ENCODE results near the gene FGR.

Gene FGR

GRCh38 chr1:27570356-27570755 lies 64.6 kb downstream of the FGR start:
- DNase-seq (ENCODE audit: insufficient read length, low spot score) (no peak), FAIRE-seq (no peak)
- TF ChIP-seq PAX5 (IDR thresholded peaks at IDR 0.05; ENCODE audit: insufficient read depth, low read length, severe bottlenecking) (no peak), POU2F2 (IDR thresholded peaks at IDR 0.05; ENCODE audit: low read depth, low read length) (no peak), POLR2AphosphoS5 (IDR thresholded peaks at IDR 0.05; ENCODE audit: low read depth, low read length) (no peak), TAF1 (IDR thresholded peaks at IDR 0.05; ENCODE audit: low read depth, low read length) (no peak), POLR2A (IDR thresholded peaks at IDR 0.05; ENCODE audit: low read depth, low read length) (no peak), SPI1 (IDR thresholded peaks at IDR 0.05; ENCODE audit: low read depth, low read length) (no peak)

- no peak for FAIRE-seq
- no peak for TF ChIP-seq SPI1 (IDR thresholded peaks at IDR 0.05; ENCODE audit: low read depth, low read length)
- no peak for TF ChIP-seq POLR2A (IDR thresholded peaks at IDR 0.05; ENCODE audit: low read depth, low read length)
- no peak for TF ChIP-seq TAF1 (IDR thresholded peaks at IDR 0.05; ENCODE audit: low read depth, low read length)
- TF ChIP-seq PAX5 (IDR thresholded peaks at IDR 0.05; ENCODE audit: insufficient read depth, low read length, severe bottlenecking), result no peak
- no peak for TF ChIP-seq POU2F2 (IDR thresholded peaks at IDR 0.05; ENCODE audit: low read depth, low read length)
- no peak for TF ChIP-seq POLR2AphosphoS5 (IDR thresholded peaks at IDR 0.05; ENCODE audit: low read depth, low read length)
- DNase-seq (ENCODE audit: insufficient read length, low spot score), result no peak
These were observed 65.3 kb downstream of the FGR start for GRCh38 chr1:27569506-27570291.

GRCh38 chr1:27569088-27569460 lies 65.9 kb downstream of the FGR start:
- FAIRE-seq, result peak; percentile 75
- no peak for DNase-seq (ENCODE audit: insufficient read length, low spot score)
- TF ChIP-seq PAX5 (IDR thresholded peaks at IDR 0.05; ENCODE audit: insufficient read depth, low read length, severe bottlenecking) (no peak), POLR2A (IDR thresholded peaks at IDR 0.05; ENCODE audit: low read depth, low read length) (no peak), POU2F2 (IDR thresholded peaks at IDR 0.05; ENCODE audit: low read depth, low read length) (no peak), POLR2AphosphoS5 (IDR thresholded peaks at IDR 0.05; ENCODE audit: low read depth, low read length) (no peak), SPI1 (IDR thresholded peaks at IDR 0.05; ENCODE audit: low read depth, low read length) (no peak), TAF1 (IDR thresholded peaks at IDR 0.05; ENCODE audit: low read depth, low read length) (no peak)

GRCh38 chr1:27568300-27569087 lies 66.5 kb downstream of the FGR start:
- DNase-seq (ENCODE audit: insufficient read length, low spot score) (peak; percentile 99), FAIRE-seq (peak; percentile 86)
- TF ChIP-seq POLR2A (IDR thresholded peaks at IDR 0.05; ENCODE audit: low read depth, low read length) (no peak), POLR2AphosphoS5 (IDR thresholded peaks at IDR 0.05; ENCODE audit: low read depth, low read length) (no peak), POU2F2 (IDR thresholded peaks at IDR 0.05; ENCODE audit: low read depth, low read length) (no peak), PAX5 (IDR thresholded peaks at IDR 0.05; ENCODE audit: insufficient read depth, low read length, severe bottlenecking) (no peak), SPI1 (IDR thresholded peaks at IDR 0.05; ENCODE audit: low read depth, low read length) (no peak), TAF1 (IDR thresholded peaks at IDR 0.05; ENCODE audit: low read depth, low read length) (no peak)

- DNase-seq (ENCODE audit: insufficient read length, low spot score) (no peak), FAIRE-seq (no peak)
- TF ChIP-seq POU2F2 (IDR thresholded peaks at IDR 0.05; ENCODE audit: low read depth, low read length) (no peak), SPI1 (IDR thresholded peaks at IDR 0.05; ENCODE audit: low read depth, low read length) (no peak), POLR2A (IDR thresholded peaks at IDR 0.05; ENCODE audit: low read depth, low read length) (no peak), PAX5 (IDR thresholded peaks at IDR 0.05; ENCODE audit: insufficient read depth, low read length, severe bottlenecking) (no peak), POLR2AphosphoS5 (IDR thresholded peaks at IDR 0.05; ENCODE audit: low read depth, low read length) (no peak), TAF1 (IDR thresholded peaks at IDR 0.05; ENCODE audit: low read depth, low read length) (no peak)
These were observed 67.0 kb downstream of the FGR start for GRCh38 chr1:27567971-27568299.

- FAIRE-seq (no peak), DNase-seq (ENCODE audit: insufficient read length, low spot score) (no peak)
These were observed 67.8 kb downstream of the FGR start for GRCh38 chr1:27567146-27567526.

GRCh38 chr1:27566462-27567145 lies 68.4 kb downstream of the FGR start:
- FAIRE-seq (no peak), DNase-seq (ENCODE audit: insufficient read length, low spot score) (no peak)

More at GRCh38 chr1:27567146-27567526, 67.8 kb downstream of the FGR start:
- TF ChIP-seq POLR2AphosphoS5 (IDR thresholded peaks at IDR 0.05; ENCODE audit: low read depth, low read length), result no peak
- no peak for TF ChIP-seq POU2F2 (IDR thresholded peaks at IDR 0.05; ENCODE audit: low read depth, low read length)
- no peak for TF ChIP-seq TAF1 (IDR thresholded peaks at IDR 0.05; ENCODE audit: low read depth, low read length)
- no peak for TF ChIP-seq POLR2A (IDR thresholded peaks at IDR 0.05; ENCODE audit: low read depth, low read length)
- no peak for TF ChIP-seq SPI1 (IDR thresholded peaks at IDR 0.05; ENCODE audit: low read depth, low read length)
- no peak for TF ChIP-seq PAX5 (IDR thresholded peaks at IDR 0.05; ENCODE audit: insufficient read depth, low read length, severe bottlenecking)

GRCh38 chr1:27564710-27565649 lies 70.0 kb downstream of the FGR start:
- DNase-seq (ENCODE audit: insufficient read length, low spot score), result no peak
- TF ChIP-seq POLR2A (IDR thresholded peaks at IDR 0.05; ENCODE audit: low read depth, low read length), result no peak
- no peak for FAIRE-seq

More at GRCh38 chr1:27566462-27567145, 68.4 kb downstream of the FGR start:
- no peak for TF ChIP-seq POLR2AphosphoS5 (IDR thresholded peaks at IDR 0.05; ENCODE audit: low read depth, low read length)
- no peak for TF ChIP-seq SPI1 (IDR thresholded peaks at IDR 0.05; ENCODE audit: low read depth, low read length)
- TF ChIP-seq PAX5 (IDR thresholded peaks at IDR 0.05; ENCODE audit: insufficient read depth, low read length, severe bottlenecking), result no peak
- TF ChIP-seq TAF1 (IDR thresholded peaks at IDR 0.05; ENCODE audit: low read depth, low read length), result no peak
- no peak for TF ChIP-seq POLR2A (IDR thresholded peaks at IDR 0.05; ENCODE audit: low read depth, low read length)
- TF ChIP-seq POU2F2 (IDR thresholded peaks at IDR 0.05; ENCODE audit: low read depth, low read length), result no peak
